ENCODE results near the gene PRR7.
A peak's percentile ranks its signal among the peaks of the same experiment; 100 is the strongest.

Gene PRR7

DNA sequence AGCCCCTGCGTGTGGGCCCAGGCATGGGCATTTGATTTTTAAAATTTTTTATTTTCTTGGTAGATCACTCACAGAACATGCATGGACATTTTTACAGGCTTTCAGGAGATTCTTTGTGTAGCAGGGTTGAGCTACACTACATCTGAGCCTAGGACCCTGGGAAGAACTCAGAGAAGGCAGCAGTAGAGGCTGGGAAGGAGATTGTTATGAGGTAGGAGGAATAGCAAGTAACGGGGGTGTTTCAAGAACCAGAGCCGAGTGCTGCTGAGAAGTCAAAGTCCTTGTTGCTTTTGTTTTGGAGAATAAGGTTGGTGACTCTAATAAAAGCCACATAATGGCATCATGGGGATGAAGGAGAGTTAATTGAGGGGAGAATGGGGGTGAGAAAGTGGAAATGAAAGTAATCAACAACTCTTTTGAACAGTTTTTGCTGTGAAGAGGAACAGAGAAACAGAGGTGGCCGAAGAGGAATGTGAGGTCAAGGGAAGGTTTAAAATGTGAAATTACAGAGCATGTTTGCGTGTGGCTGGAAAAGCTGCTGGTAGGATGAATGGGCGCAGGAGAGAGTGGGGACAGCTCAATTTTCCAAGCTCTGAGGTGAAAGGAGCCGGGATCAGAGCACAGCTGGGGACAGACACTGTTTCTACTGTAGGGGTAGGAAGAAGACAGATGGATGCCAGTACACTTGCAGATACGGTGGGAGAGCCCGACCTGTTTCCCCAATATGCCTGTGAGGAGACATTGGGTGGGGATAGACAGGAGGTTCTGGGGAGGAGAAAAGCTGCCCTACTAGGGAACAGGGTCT, 55.5 kb downstream of the PRR7 start:
- Mint-ChIP-seq H3K4me3 (peak overlapping the region; percentile 45), H3K27ac (peak overlapping the region; percentile 8)
- ATAC-seq (ENCODE audit: low read depth) = peak; percentile 34

GRCh38 chr5:177502886-177503285, 56.3 kb downstream of the PRR7 start:
- Mint-ChIP-seq H3K27ac (no peak overlapping the region), H3K9me3 (no peaks in the 10 kb centered on the region), H3K4me3 (no peak overlapping the region), H3K4me1 (peaks cover 41% of the 10 kb centered on the region), H3K36me3 (peaks cover 14% of the 10 kb centered on the region), H3K27me3 (peaks cover 1% of the 10 kb centered on the region)
- ATAC-seq (ENCODE audit: low read depth) (no peak), DNase-seq (ENCODE audit: low spot score in 2 of 2) (no peak)

More for the DNA sequence above, 55.5 kb downstream of the PRR7 start:
- Mint-ChIP-seq H3K27me3 (peaks cover 1% of the 10 kb centered on the region), H3K36me3 (peaks cover 7% of the 10 kb centered on the region), H3K4me1 (peaks cover 33% of the 10 kb centered on the region), H3K9me3 (no peaks in the 10 kb centered on the region)
- no peak for DNase-seq (ENCODE audit: low spot score in 2 of 2)

DNA sequence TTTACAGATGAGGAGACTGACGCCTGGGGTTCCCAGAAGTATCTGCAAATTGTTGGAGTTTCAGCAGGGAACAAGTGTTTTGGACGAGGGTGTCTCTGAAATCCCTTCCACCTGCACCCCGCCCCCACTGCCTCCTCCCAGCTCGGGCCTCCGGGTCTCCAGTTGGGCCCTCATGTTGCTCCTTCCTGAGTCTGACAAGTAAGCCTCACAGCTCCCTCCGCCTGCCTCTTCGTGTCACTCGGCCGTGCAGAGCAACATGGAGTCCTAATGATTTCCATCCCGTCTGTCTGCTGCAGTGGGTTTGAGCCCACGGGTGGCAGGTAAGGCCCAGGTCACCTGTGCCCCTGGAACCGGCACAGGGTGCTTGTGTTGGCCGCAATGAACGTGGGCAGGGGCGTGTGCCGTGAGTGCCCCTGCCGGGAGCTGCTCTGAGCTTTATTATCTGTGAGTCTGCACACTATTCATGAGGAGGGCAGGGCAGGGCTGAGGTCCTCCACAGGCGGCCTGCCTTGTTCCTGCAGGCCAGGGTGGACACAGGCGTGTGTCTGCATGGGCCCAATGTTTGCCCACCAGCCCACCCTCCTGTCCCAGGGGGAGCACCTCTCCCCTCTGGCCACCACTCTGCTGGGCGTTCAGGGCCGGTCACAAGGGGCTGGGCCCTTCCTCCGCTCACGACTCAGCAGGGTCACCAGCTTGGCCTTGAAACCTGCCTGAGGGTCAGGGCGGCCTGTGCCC, 56.9 kb downstream of the PRR7 start:
- Mint-ChIP-seq H3K4me1 (peaks cover 38% of the 10 kb centered on the region), H3K36me3 (peaks cover 15% of the 10 kb centered on the region), H3K4me3 (no peak overlapping the region), H3K27me3 (peaks cover 1% of the 10 kb centered on the region), H3K9me3 (no peaks in the 10 kb centered on the region), H3K27ac (no peak overlapping the region)
- no peak for ATAC-seq (ENCODE audit: low read depth)
- no peak for DNase-seq (ENCODE audit: low spot score in 2 of 2)

DNA sequence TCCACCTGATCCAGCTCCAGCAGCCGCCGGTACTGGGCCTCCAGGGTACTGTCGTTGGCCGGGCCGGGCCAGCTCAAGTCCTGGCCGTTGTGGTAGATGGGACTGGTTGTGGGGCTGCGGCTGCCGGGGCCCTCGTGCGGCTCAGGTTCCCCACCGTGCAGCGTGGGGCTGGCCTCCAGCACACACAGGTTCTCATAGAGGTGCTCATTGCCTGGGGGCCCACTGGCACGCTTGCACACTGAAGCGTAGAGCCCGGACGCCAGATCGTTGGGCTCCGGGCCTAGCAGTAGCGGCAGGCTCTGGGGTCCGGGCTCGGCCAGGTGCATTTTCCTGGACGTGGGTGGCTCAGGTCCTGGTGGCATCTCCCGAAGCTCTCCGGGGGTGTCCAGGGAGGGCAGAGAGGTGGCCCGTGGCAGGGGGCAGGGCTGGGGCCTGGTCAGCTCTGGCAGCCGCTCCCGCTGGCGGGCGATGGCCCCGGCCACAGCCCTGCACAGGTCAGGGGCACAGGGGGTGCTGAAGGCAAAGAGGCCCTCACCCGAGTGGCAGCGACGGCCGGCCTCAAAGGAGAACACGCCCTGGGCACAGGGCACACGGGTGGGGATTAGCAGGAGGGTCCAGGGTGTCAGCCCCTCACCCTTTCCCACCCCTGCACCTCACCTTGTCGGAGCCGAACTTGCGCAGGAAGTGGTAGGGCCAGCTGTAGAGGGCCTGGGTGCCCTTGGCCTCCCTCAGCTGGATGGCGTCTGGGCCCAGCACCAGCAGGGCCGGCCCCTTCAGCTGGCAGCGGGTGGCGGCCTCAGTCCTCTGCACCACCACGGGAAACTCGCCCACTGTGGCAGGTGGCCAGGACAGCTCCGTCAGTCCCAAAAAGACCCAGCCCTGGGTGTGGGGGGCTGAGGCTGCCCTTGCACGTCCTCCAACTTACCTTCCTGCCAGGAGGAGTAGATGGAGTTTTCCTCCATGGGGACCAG, 57.8 kb downstream of the PRR7 start:
- no peak for ATAC-seq (ENCODE audit: low read depth)
- H3K27me3 Mint-ChIP-seq = no peaks in the 10 kb centered on the region
- no peak overlapping the region for H3K27ac Mint-ChIP-seq
- no peak for DNase-seq (ENCODE audit: low spot score in 2 of 2)
- H3K9me3 Mint-ChIP-seq = no peaks in the 10 kb centered on the region
- peaks cover 41% of the 10 kb centered on the region for H3K4me1 Mint-ChIP-seq
- H3K36me3 Mint-ChIP-seq = peaks cover 18% of the 10 kb centered on the region
- H3K4me3 Mint-ChIP-seq = no peak overlapping the region

DNA sequence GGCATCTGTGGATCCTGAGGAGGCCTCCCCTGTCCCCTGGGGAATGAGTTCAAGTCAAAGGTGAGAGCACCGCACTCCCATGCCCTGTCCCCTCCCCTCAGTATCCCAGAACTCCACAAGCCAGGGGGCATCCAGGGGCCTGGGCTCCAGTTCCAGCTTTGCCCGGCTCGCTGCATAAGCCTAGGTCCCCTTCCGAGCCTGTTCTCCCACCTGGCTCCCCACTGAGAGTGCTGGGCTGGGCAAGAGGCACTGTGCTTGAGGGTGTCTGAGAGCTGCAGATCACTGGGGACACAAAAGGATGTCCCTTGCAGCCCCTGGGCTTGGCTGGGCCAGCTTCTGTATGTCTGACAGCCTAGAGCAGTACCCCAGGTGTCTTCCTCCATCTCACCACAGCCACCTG, 58.5 kb downstream of the PRR7 start:
- ATAC-seq (ENCODE audit: low read depth) (no peak), DNase-seq (ENCODE audit: low spot score in 2 of 2) (no peak)
- Mint-ChIP-seq H3K27me3 (no peaks in the 10 kb centered on the region), H3K4me3 (no peak overlapping the region), H3K4me1 (peaks cover 47% of the 10 kb centered on the region), H3K9me3 (no peaks in the 10 kb centered on the region), H3K36me3 (peaks cover 18% of the 10 kb centered on the region), H3K27ac (no peak overlapping the region)
